C4-2B (cell line): ENCODE results near the gene DCST2.

Experiments used
- H3K27ac ChIP-seq: fragments of 450-650 bp; 2 replicates; pipeline ENCODE4 v1.5.1; 2017
- CTCF ChIP-seq: fragments of 450-650 bp; conservative IDR thresholded peaks from 2 replicates; pipeline ENCODE4 v1.5.1; 2017; ENCODE audit warnings: mild to moderate bottlenecking
- ZFX ChIP-seq: fragments of 450-650 bp; IDR thresholded peaks from 2 replicates; pipeline ENCODE4 v1.6.1; 2017

Gene DCST2

GRCh38 chr1:154969246-154969645 lies 64.3 kb downstream of the DCST2 start:
- TF ChIP-seq CTCF (no peak), ZFX (no peak)
- H3K27ac ChIP-seq: peak overlapping the region; percentile 7; the same call in 1 of the 2 replicates

GRCh38 chr1:154968731-154969130 lies 64.8 kb downstream of the DCST2 start:
- no peak overlapping the region for H3K27ac ChIP-seq
- no peak for TF ChIP-seq CTCF
- TF ChIP-seq ZFX: no peak
